Measurements from ENCODE around the gene SLC4A4. TPM values are rescaled to one million over a fixed set of nuclear protein-coding genes. Genes with fewer than 3 reads are reported as not detected.

SLC4A4 gene
- total RNA-seq, 4 donors from 2014 or later = 0.90 to 5.9 (median 4.4) TPM

- no peak for TF ChIP-seq EP300 (IDR thresholded peaks at IDR 0.05)
- TF ChIP-seq, protein P1, sequence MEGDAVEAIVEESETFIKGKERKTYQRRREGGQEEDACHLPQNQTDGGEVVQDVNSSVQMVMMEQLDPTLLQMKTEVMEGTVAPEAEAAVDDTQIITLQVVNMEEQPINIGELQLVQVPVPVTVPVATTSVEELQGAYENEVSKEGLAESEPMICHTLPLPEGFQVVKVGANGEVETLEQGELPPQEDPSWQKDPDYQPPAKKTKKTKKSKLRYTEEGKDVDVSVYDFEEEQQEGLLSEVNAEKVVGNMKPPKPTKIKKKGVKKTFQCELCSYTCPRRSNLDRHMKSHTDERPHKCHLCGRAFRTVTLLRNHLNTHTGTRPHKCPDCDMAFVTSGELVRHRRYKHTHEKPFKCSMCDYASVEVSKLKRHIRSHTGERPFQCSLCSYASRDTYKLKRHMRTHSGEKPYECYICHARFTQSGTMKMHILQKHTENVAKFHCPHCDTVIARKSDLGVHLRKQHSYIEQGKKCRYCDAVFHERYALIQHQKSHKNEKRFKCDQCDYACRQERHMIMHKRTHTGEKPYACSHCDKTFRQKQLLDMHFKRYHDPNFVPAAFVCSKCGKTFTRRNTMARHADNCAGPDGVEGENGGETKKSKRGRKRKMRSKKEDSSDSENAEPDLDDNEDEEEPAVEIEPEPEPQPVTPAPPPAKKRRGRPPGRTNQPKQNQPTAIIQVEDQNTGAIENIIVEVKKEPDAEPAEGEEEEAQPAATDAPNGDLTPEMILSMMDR (IDR thresholded peaks at IDR 0.05) = no peak
- no peak for TF ChIP-seq POLR2A (IDR thresholded peaks at IDR 0.05)
- Histone ChIP-seq H3K36me3 (no peaks in the 10 kb centered on the region), H3K4me3 (no peak overlapping the region), H3K27ac (no peak overlapping the region), H3K9me3 (no peaks in the 10 kb centered on the region), H3K4me1 (no peaks in the 10 kb centered on the region), H3K27me3 (no peaks in the 10 kb centered on the region)
- 71 to 82% methylated on average over 2 of the region's 2 CpGs for WGBS, 2 donors
- DNase-seq (ENCODE audit: low spot score in 2 of 2) = no peak
Observed at GRCh38 chr4:71303850-71304249, 35.0 kb upstream of the SLC4A4 start.

DNA sequence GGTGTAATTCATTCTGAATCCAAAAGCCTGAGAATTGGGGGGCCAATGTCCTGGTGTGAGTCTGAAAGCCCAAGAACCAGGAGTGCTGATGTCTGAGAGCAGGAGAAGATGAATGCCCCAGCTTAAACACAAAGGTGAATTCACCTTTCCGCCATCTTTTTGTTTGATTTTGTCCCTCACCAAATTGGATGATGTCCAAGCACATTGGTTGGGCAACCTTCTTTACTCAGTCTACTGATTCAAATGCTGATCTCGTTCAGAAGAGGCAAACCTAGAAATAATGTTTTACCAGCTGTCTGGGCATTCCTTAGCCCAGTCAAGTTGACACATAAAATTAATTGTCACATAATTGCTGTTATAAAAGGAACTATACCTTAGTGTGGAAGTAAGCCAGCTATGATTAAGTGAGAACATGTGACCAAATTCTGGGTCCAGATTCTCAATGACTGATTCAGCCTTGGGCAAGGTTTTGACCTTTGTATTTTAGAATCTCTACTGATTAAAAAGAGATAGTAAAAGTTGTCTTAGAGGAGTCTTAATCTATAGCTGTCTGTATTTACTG lies 34.5 kb upstream of the SLC4A4 start:
- Histone ChIP-seq H3K4me1 (no peaks in the 10 kb centered on the region), H3K27ac (no peak overlapping the region), H3K36me3 (no peaks in the 10 kb centered on the region), H3K27me3 (no peaks in the 10 kb centered on the region), H3K4me3 (no peak overlapping the region), H3K9me3 (no peaks in the 10 kb centered on the region)
- 90 to 92% methylated on average over 2 of the region's 2 CpGs for WGBS, 2 donors
- no peak for TF ChIP-seq POLR2A (IDR thresholded peaks at IDR 0.05)
- TF ChIP-seq EP300 (IDR thresholded peaks at IDR 0.05) = no peak
- TF ChIP-seq, protein P1 (IDR thresholded peaks at IDR 0.05) = no peak
- no peak for DNase-seq (ENCODE audit: low spot score in 2 of 2)

- no peak for DNase-seq (ENCODE audit: low spot score in 2 of 2)
- Histone ChIP-seq H3K36me3 (no peaks in the 10 kb centered on the region), H3K27me3 (no peaks in the 10 kb centered on the region), H3K4me3 (no peak overlapping the region), H3K27ac (no peak overlapping the region), H3K9me3 (no peaks in the 10 kb centered on the region), H3K4me1 (no peaks in the 10 kb centered on the region)
- WGBS, 2 donors = 89 to 98% methylated on average over 2 of the region's 2 CpGs
- TF ChIP-seq, protein P1 (IDR thresholded peaks at IDR 0.05) = no peak
Observed at GRCh38 chr4:71307729-71308128, 31.1 kb upstream of the SLC4A4 start.

DNA sequence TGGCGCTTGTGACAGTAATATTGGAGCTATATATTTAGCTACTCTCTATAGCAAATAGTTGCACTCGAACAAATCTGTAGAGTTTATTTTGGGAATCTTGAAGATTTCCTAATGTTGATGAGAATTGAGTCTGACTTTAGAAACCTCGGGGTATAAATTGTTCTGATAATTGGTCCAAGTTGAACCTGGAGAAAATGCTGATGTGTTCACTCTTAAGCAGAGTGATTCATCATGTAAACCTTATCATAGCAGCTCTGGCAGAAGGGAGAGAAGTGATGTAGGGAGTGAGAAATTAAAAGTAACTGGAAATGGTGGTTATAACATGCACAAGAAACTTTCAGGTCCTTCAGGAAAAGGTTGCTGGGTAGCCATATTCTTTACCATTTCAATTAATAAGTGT lies 16.4 kb upstream of the SLC4A4 start:
- H3K27me3 ChIP-seq = no peaks in the 10 kb centered on the region
- WGBS, 2 donors = 70 to 82% methylated on average over 3 of the region's 3 CpGs
- no peak overlapping the region for H3K27ac ChIP-seq
- H3K36me3 ChIP-seq = no peaks in the 10 kb centered on the region
- no peak overlapping the region for H3K4me3 ChIP-seq
- TF ChIP-seq POLR2A (IDR thresholded peaks at IDR 0.05) = no peak
- no peak for TF ChIP-seq EP300 (IDR thresholded peaks at IDR 0.05)
- TF ChIP-seq, protein P1 (IDR thresholded peaks at IDR 0.05) = no peak
- no peak for DNase-seq (ENCODE audit: low spot score in 2 of 2)
- no peaks in the 10 kb centered on the region for H3K4me1 ChIP-seq
- H3K9me3 ChIP-seq = no peaks in the 10 kb centered on the region

- 85 to 88% methylated on average over 3 of the region's 3 CpGs for WGBS, 2 donors
- no peak for DNase-seq (ENCODE audit: low spot score in 2 of 2)
- Histone ChIP-seq H3K27me3 (no peaks in the 10 kb centered on the region), H3K27ac (no peak overlapping the region), H3K36me3 (no peaks in the 10 kb centered on the region), H3K9me3 (no peaks in the 10 kb centered on the region), H3K4me3 (no peak overlapping the region), H3K4me1 (no peaks in the 10 kb centered on the region)
- TF ChIP-seq EP300 (IDR thresholded peaks at IDR 0.05) (no peak), POLR2A (IDR thresholded peaks at IDR 0.05) (no peak)
- TF ChIP-seq, protein P1 (IDR thresholded peaks at IDR 0.05) = no peak
Observed at GRCh38 chr4:71333368-71333767, 5.5 kb upstream of the SLC4A4 start.
